ENCODE data around the gene NCLN.
"Not testable (repeated sequence)": the region's sequence is repeated elsewhere in the genome, so short reads cannot be mapped to it uniquely, and the experiment has no call there.

NCLN gene

DNA sequence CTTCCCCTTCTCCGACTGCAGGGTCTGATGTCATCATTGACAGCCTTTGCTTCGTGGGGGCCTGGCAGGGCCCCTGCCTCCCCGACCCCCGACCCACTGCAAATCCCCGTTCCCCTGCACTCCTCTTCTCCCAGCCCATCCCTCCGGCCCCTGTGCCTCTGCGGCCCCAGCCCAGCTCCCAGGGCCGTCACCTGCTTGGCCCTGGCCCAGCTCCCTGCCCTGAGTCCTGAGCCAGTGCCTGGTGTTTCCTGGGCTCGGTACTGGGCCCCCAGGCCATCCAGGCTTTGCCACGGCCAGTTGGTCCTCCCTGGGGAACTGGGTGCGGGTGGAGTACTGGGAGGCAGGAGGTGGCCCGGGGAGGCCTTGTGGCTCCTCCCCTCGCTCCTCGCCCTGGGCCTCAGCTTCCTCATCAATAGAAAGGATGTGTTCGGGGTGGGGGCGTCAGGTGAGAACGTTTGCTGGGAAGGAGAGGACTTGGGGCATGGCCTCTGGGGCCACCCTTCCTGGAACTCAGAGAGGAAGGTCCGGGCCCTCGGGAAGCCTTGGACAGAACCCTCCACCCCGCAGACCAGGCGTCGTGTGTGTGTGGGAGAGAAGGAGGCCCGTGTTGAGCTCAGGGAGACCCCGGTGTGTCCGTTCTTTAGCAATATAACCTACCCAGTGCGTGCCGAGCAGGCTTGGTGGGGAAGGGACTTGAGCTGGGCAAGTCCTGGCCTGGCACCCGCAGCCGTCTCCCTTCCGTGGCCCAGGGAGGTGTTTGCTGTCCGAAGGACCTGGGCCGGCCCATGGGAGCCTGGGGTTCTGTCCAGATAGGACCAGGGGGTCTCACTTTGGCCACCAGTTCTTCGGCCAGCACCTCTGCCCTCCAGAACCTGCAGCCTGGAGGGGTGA lies 22.8 kb downstream of the NCLN start:
- TF ChIP-seq CTCF (IDR thresholded peaks at IDR 0.05; ENCODE audit: borderline replicate concordance, insufficient read depth, low read depth, low read length): no peak
- H3K4me3 ChIP-seq (ENCODE audit: low read depth, low read length): no peak overlapping the region

- TF ChIP-seq CTCF (IDR thresholded peaks at IDR 0.05; ENCODE audit: borderline replicate concordance, insufficient read depth, low read depth, low read length): peak; percentile 91
- no peak overlapping the region for H3K4me3 ChIP-seq (ENCODE audit: low read depth, low read length)
Observed at GRCh38 chr19:3210347-3211017, 24.8 kb downstream of the NCLN start.

- no peak overlapping the region for H3K4me3 ChIP-seq (ENCODE audit: low read depth, low read length)
- TF ChIP-seq CTCF (IDR thresholded peaks at IDR 0.05; ENCODE audit: borderline replicate concordance, insufficient read depth, low read depth, low read length): no peak
Observed at GRCh38 chr19:3211191-3211590, 25.5 kb downstream of the NCLN start.

GRCh38 chr19:3213159-3213558 lies 27.4 kb downstream of the NCLN start:
- H3K4me3 ChIP-seq (ENCODE audit: low read depth, low read length): no peak overlapping the region
- TF ChIP-seq CTCF (IDR thresholded peaks at IDR 0.05; ENCODE audit: borderline replicate concordance, insufficient read depth, low read depth, low read length): no peak

DNA sequence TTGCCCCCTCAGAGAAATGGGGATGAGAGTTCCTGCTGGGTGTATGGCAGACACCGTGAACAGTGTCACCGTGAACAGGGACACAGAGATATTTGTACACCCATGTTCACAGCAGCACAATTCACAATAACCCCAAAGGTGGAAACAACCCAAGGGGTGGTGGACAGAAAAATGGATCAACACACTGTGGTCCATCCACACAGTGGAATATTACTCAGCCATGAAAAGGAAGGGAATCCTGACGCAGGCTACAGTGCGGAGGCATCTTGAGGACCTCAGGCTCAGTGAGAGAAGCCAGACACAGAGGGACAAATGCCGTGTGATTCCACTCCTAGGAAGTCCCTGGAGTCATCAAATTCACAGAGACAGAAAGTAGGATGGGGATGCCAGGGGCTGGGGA lies 31.1 kb downstream of the NCLN start:
- no peak for TF ChIP-seq CTCF (IDR thresholded peaks at IDR 0.05; ENCODE audit: borderline replicate concordance, insufficient read depth, low read depth, low read length)
- no peak overlapping the region for H3K4me3 ChIP-seq (ENCODE audit: low read depth, low read length)

DNA sequence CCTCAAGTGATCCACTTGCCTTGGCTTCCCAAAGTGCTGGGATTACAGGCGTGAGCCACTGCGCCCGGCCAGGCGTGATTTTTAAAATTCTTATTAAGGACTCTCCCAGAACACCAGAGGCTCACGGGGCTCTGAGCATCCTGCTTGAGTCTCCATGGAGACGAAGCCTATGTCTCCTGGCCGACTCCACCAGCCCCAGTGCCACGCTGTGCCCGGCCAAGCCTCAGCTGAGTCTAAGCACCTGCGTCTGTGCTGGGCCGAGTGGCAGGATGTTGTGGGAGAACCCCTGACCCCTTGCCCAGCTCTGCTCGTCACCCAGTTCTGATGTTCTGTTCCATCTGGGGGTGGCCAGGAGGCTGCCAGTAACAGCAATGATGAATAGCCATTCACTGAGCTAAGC lies 34.8 kb downstream of the NCLN start:
- H3K4me3 ChIP-seq (ENCODE audit: low read depth, low read length): no peak overlapping the region
- TF ChIP-seq CTCF (IDR thresholded peaks at IDR 0.05; ENCODE audit: borderline replicate concordance, insufficient read depth, low read depth, low read length): no peak

GRCh38 chr19:3221576-3221975 lies 35.8 kb downstream of the NCLN start:
- H3K4me3 ChIP-seq (ENCODE audit: low read depth, low read length): not testable (repeated sequence)
